ENCODE measurements around the gene GPC5. TPM values are rescaled to one million over a fixed set of nuclear protein-coding genes. Genes with fewer than 3 reads are reported as not detected.
"Not testable (repeated sequence)": the region's sequence is repeated elsewhere in the genome, so short reads cannot be mapped to it uniquely, and the experiment has no call there.

The GPC5 gene
- total and polyA plus RNA-seq, 2 of the 13 experiments (the other 11 are each of a cell fraction or from before 2014, with no cell fraction given), result 0.02 to 0.07 TPM

- TF ChIP-seq GRHL1 (CRISPR knock-in tag; conservative IDR thresholded peaks at IDR 0.05), result no peak
- TF ChIP-seq POLR2A (IDR thresholded peaks at IDR 0.05; ENCODE audit: insufficient read depth in 1 of 2, low read depth in 2 of 2, low read length in 2 of 2), result no peak
- TF ChIP-seq ZMAT5 (CRISPR knock-in tag; IDR thresholded peaks at IDR 0.05; ENCODE audit: borderline replicate concordance, low read depth), result no peak
- TF ChIP-seq ZNF652 (CRISPR knock-in tag; IDR thresholded peaks at IDR 0.05; ENCODE audit: borderline replicate concordance, low read depth), result no peak
- TF ChIP-seq ZNF331 (CRISPR knock-in tag; IDR thresholded peaks at IDR 0.05), result no peak
- no peak for TF ChIP-seq GPBP1L1 (CRISPR knock-in tag; IDR thresholded peaks at IDR 0.05)
- no peak for TF ChIP-seq RNF219 (CRISPR knock-in tag; IDR thresholded peaks at IDR 0.05)
- no peak for TF ChIP-seq RELA (CRISPR knock-in tag; IDR thresholded peaks at IDR 0.05)
- no peak for TF ChIP-seq ZNF577 (CRISPR knock-in tag; IDR thresholded peaks at IDR 0.05; ENCODE audit: borderline replicate concordance, low read depth)
Measured at GRCh38 chr13:91426913-91427312, 28.5 kb downstream of the GPC5 start (continued).

GRCh38 chr13:91438674-91439073 is 40.3 kb downstream of the GPC5 start:
- H4K20me1 ChIP-seq (ENCODE audit: insufficient read depth, low read length); BruUV-seq (replicated peaks); H2AFZ ChIP-seq (ENCODE audit: low read length); H3K27me3 ChIP-seq (ENCODE audit: control insufficient read depth in 1 of 2, insufficient read depth in 2 of 2, low read length in 2 of 2); POLR2A ChIA-PET; H3K4me3 ChIP-seq (replicated peaks in 1 of 3; ENCODE audit: insufficient read depth in 1 of 3, low read depth in 2 of 3, low read length in 3 of 3); H3K9ac ChIP-seq (ENCODE audit: insufficient read depth, low read depth, low read length); H3K4me1 ChIP-seq (ENCODE audit: insufficient read depth, low read length); FAIRE-seq; H3K4me2 ChIP-seq (ENCODE audit: low read depth, low read length); CTCF ChIA-PET (ENCODE audit: low intra/inter-chr PET ratio, low total read pairs); intact Hi-C loops (cut with micrococcal nuclease; ENCODE audit: unreplicated experiment); H3K79me2 ChIP-seq (ENCODE audit: insufficient read depth, low read length); ATAC-seq; H3K36me3 ChIP-seq (replicated peaks in 1 of 2; ENCODE audit: control insufficient read depth in 1 of 2, insufficient read depth in 2 of 2, low read length in 2 of 2); H3K9me3 ChIP-seq (ENCODE audit: low read length); in situ Hi-C loops (cut with HindIII; ENCODE audit: extremely low pct_ligation_motif_present, low pct_unique_long_range_greater_than_20kb); DNase-seq (ENCODE audit: low spot score); H3K27ac ChIP-seq (ENCODE audit: extremely low read length, insufficient read depth, low read length): not testable (repeated sequence)
- 20% methylated on average over 4 of the region's 15 CpGs for WGBS (ENCODE audit: low lambda C conversion rate)

Measured in HepG2 (cell line).